Caco-2 (cell line): ENCODE data around the gene VGLL3. TPM values are rescaled to one million over a fixed set of nuclear protein-coding genes. Genes with fewer than 3 reads are reported as not detected.

Source experiments
- BruUV-seq: library from RNA; stranded (reverse); fragments of 400-500 nt; replicated peaks from 2 replicates; lab custom pipeline; 2021; lab: Mats Ljungman, UMichigan
- CTCF ChIA-PET: fragments of 300-600 bp; sonication (Branson Sonifier 250); formaldehyde crosslinking; loops from one replicate; lab custom pipeline; 2022; ENCODE audit warnings: antibody characterized with exemption; lab: Charles Lee
- POLR2A ChIA-PET: fragments of 300-600 bp; sonication (Branson Sonifier 250); formaldehyde crosslinking; loops from one replicate; lab custom pipeline; 2022; ENCODE audit warnings: antibody characterized with exemption; lab: Charles Lee
- DNase-seq, 2 experiments: peaks; one replicate each; pipeline versions ENCODE4 v3.0.0 to v3.0.0-alpha.2; 2020 to 2022
- H3K27me3 ChIP-seq: replicated peaks from 2 replicates; pipeline ENCODE4 v1.6.0; 2011; ENCODE audit warnings: low read length; ENCODE audit not compliant: control insufficient read depth, insufficient read depth
- H3K36me3 ChIP-seq: 2 replicates; pipeline ENCODE4 v1.5.1; 2011; ENCODE audit warnings: low read length; ENCODE audit not compliant: control insufficient read depth, insufficient read depth
- H3K4me1 ChIP-seq: fragments of 250-450 bp; sonication (Bioruptor Pico); 2 replicates; pipeline ENCODE4 v1.5.1; 2020; ENCODE audit warnings: mild to moderate bottlenecking
- H3K4me3 ChIP-seq: 2 replicates; pipeline ENCODE4 v1.5.1; 2011; ENCODE audit warnings: low read depth, mild to moderate bottlenecking, control low read depth, low read length
- H3K9me3 ChIP-seq: fragments of 250-450 bp; sonication (Bioruptor Pico); 2 replicates; pipeline ENCODE4 v1.5.1; 2020; ENCODE audit warnings: mild to moderate bottlenecking, moderate library complexity
- H3K27ac Mint-ChIP-seq: one replicate; pipeline ENCODE4 v1.8.0; 2022; ENCODE audit warnings: mixed read lengths; ENCODE audit not compliant: unreplicated experiment
- H3K27me3 Mint-ChIP-seq: one replicate; pipeline ENCODE4 v1.8.0; 2022; ENCODE audit warnings: mixed read lengths; ENCODE audit not compliant: insufficient read depth, unreplicated experiment
- H3K36me3 Mint-ChIP-seq: one replicate; pipeline ENCODE4 v1.8.0; 2022; ENCODE audit warnings: mild to moderate bottlenecking, mixed read lengths; ENCODE audit not compliant: insufficient read depth, unreplicated experiment
- H3K4me1 Mint-ChIP-seq: one replicate; pipeline ENCODE4 v1.8.0; 2022; ENCODE audit warnings: low read depth, mixed read lengths; ENCODE audit not compliant: unreplicated experiment
- H3K4me3 Mint-ChIP-seq: one replicate; pipeline ENCODE4 v1.8.0; 2022; ENCODE audit warnings: mild to moderate bottlenecking, moderate library complexity, mixed read lengths; ENCODE audit not compliant: unreplicated experiment
- H3K9me3 Mint-ChIP-seq: one replicate; pipeline ENCODE4 v1.8.0; 2022; ENCODE audit warnings: mixed read lengths; ENCODE audit not compliant: unreplicated experiment
- intact Hi-C: fragments of 100-400 bp; cut with micrococcal nuclease; formaldehyde crosslinking; loops from one replicate; pipeline ENCODE4 v1.10.0; 2022; ENCODE audit not compliant: unreplicated experiment
- total RNA-seq: library from RNA; stranded (reverse); gene quantifications from 2 replicates; pipeline ENCODE4 v1.2.3, GENCODE V29; 2022
- TF ChIP-seq, protein P1 (sequence below), 2 experiments: fragments of 200-600 bp in 1 of 2; IDR thresholded peaks; 1 replicate in 1 of 2; 2 replicates in 1 of 2; pipeline versions ENCODE4 v1.5.1 to v1.8.0; 2011 to 2022; ENCODE audit warnings: antibody characterized with exemption in 1 of 2, control low read depth in 1 of 2, inconsistent platforms in 1 of 2, low read depth in 1 of 2, low read length in 1 of 2, mild to moderate bottlenecking in 1 of 2, moderate library complexity in 1 of 2; ENCODE audit not compliant: insufficient read depth in 1 of 2, severe bottlenecking in 1 of 2, unreplicated experiment in 1 of 2

The VGLL3 gene
- total RNA-seq, 1 experiment from 2014 or later = 8.2 TPM

DNA sequence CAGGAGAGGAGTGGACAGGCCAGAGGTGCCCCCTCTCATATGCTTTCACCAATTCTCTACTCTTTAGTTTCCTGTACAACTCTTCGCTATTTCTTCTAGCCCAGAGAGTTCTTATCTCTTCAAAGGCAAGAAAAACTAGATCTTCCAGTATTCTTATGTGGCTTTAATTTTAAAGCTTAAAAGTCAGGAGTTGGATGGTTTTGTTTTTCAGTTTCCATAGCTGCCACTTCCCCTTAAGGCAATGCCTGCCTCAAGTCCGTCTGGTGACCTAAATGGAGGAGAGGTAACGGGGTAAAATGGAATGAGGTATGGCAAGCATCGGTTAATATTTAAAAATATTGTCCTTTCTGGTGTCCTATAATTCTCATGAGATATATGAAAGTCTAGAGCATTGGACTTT lies 11.4 kb upstream of the VGLL3 start:
- intact Hi-C loops = loop anchor here (10.0 kb wide), 1 partner anchor 228 kb away; no protein-coding TSS in a partner anchor
- POLR2A ChIA-PET = no interaction called here
- H3K36me3 ChIP-seq = no peaks in the 10 kb centered on the region
- BruUV-seq = no TSS peak
- no peaks in the 10 kb centered on the region for H3K27me3 ChIP-seq
- Mint-ChIP-seq H3K27ac (no peak overlapping the region), H3K4me3 (no peak overlapping the region), H3K27me3 (peaks cover 4% of the 10 kb centered on the region), H3K36me3 (no peaks in the 10 kb centered on the region), H3K9me3 (no peaks in the 10 kb centered on the region), H3K4me1 (no peaks in the 10 kb centered on the region)
- no peaks in the 10 kb centered on the region for H3K9me3 ChIP-seq
- no peak overlapping the region for H3K4me3 ChIP-seq
- TF ChIP-seq, protein P1, sequence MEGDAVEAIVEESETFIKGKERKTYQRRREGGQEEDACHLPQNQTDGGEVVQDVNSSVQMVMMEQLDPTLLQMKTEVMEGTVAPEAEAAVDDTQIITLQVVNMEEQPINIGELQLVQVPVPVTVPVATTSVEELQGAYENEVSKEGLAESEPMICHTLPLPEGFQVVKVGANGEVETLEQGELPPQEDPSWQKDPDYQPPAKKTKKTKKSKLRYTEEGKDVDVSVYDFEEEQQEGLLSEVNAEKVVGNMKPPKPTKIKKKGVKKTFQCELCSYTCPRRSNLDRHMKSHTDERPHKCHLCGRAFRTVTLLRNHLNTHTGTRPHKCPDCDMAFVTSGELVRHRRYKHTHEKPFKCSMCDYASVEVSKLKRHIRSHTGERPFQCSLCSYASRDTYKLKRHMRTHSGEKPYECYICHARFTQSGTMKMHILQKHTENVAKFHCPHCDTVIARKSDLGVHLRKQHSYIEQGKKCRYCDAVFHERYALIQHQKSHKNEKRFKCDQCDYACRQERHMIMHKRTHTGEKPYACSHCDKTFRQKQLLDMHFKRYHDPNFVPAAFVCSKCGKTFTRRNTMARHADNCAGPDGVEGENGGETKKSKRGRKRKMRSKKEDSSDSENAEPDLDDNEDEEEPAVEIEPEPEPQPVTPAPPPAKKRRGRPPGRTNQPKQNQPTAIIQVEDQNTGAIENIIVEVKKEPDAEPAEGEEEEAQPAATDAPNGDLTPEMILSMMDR (IDR thresholded peaks at IDR 0.05; ENCODE audit: insufficient read depth in 1 of 2, low read depth in 1 of 2, low read length in 1 of 2, severe bottlenecking in 1 of 2, unreplicated experiment in 1 of 2) = no peak
- no peaks in the 10 kb centered on the region for H3K4me1 ChIP-seq
- CTCF ChIA-PET = no interaction called here
- DNase-seq = no peak

DNA sequence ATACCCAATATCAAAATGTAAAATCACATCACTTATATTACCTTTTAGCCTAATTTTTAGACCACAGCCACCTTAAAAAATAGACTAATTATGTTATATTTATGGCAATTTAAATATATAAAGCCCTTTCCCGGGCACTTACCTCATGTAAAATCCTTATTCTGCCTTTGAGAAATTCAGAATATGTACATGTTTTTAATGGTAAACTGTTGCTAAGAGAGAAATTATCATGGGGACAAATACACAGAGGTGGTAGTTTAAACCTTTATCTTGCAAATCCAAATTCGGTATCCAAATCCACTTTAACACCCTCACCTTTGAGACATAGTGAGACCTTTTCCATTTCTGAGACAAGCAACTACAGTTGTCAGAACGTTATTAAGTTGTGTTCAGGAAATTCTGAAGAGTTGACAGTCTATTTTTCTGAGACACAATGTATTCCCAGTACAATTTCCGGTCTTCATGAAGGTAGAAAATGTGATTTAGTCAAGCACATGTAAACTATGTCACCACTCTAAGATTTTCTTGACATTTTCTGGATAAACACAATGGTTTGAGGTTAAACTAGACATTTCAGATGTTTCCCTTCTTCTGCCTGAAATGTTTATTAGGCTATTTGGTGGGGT lies 10.6 kb upstream of the VGLL3 start:
- H3K36me3 Mint-ChIP-seq = no peaks in the 10 kb centered on the region
- POLR2A ChIA-PET = no interaction called here

DNA sequence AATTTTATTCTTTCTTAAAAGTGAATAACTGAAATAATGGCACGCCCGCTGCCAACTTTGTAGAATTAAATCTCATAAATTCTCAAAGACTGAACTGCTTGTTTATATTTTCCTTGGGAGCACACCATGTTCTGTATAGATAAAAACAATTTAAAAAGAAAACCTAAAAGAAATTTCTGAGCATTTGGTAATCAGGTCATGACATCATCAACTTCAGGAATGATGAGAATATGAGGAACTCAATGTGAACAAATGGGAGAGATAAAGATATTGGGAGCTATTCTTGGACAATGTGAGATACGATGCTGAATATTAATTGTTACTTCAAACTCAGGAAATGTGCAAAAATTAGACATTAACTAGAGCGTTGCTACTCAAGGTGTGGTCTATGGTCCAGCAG lies 10.0 kb upstream of the VGLL3 start:
- ChIA-PET CTCF (no interaction called here), POLR2A (no interaction called here)
- H3K27me3 Mint-ChIP-seq = peaks cover 4% of the 10 kb centered on the region
- H3K4me1 Mint-ChIP-seq = no peaks in the 10 kb centered on the region
- no peak overlapping the region for H3K27ac Mint-ChIP-seq
- no peaks in the 10 kb centered on the region for H3K36me3 Mint-ChIP-seq
- TF ChIP-seq, protein P1 (IDR thresholded peaks at IDR 0.05; ENCODE audit: insufficient read depth in 1 of 2, low read depth in 1 of 2, low read length in 1 of 2, severe bottlenecking in 1 of 2, unreplicated experiment in 1 of 2) = no peak
- no peak for DNase-seq
- Histone ChIP-seq H3K4me3 (no peak overlapping the region), H3K4me1 (no peaks in the 10 kb centered on the region), H3K36me3 (no peaks in the 10 kb centered on the region), H3K27me3 (no peaks in the 10 kb centered on the region), H3K9me3 (no peaks in the 10 kb centered on the region)
- H3K9me3 Mint-ChIP-seq = no peaks in the 10 kb centered on the region
- H3K4me3 Mint-ChIP-seq = no peak overlapping the region
- intact Hi-C loops = loop anchor here (10.0 kb wide), 1 partner anchor 226 kb away; no protein-coding TSS in a partner anchor
- BruUV-seq = no TSS peak

More for the DNA sequence above, 10.6 kb upstream of the VGLL3 start:
- intact Hi-C loops = loop anchor here (10.0 kb wide), 1 partner anchor 227 kb away; no protein-coding TSS in a partner anchor
- Mint-ChIP-seq H3K27me3 (peaks cover 4% of the 10 kb centered on the region), H3K4me1 (no peaks in the 10 kb centered on the region), H3K9me3 (no peaks in the 10 kb centered on the region), H3K4me3 (no peak overlapping the region), H3K27ac (no peak overlapping the region)
- Histone ChIP-seq H3K9me3 (no peaks in the 10 kb centered on the region), H3K4me1 (no peaks in the 10 kb centered on the region), H3K27me3 (no peaks in the 10 kb centered on the region), H3K36me3 (no peaks in the 10 kb centered on the region), H3K4me3 (no peak overlapping the region)
- BruUV-seq = no TSS peak
- CTCF ChIA-PET = no interaction called here
- TF ChIP-seq, protein P1 (IDR thresholded peaks at IDR 0.05; ENCODE audit: insufficient read depth in 1 of 2, low read depth in 1 of 2, low read length in 1 of 2, severe bottlenecking in 1 of 2, unreplicated experiment in 1 of 2) = no peak
- no peak for DNase-seq
